ENCODE results near the gene CYP4B1. TPM values are rescaled to one million over a fixed set of nuclear protein-coding genes. Genes with fewer than 3 reads are reported as not detected.

The CYP4B1 gene
- total RNA-seq, 1 experiment from 2014 or later: 3.5 TPM

DNA sequence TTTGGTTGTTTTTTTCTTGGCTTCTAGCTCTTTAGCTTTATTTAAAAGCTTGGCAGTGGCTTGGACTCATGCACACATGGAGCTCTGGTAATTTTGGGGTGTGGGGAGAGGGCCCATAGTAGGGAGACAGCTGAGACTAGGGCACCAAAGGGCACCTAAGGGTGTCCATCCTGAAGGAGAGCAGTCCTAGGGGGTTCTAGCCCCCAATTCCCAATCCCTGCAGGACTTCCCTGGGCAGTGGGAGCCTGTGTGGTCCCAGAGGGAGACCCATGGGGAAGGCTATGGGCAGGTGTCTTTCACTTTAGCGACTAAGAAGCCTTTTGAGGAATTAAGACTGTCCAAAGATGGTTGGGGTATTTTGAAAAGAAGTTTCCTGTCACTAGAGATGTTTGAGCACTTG, 6.9 kb downstream of the CYP4B1 start:
- no peaks in the 10 kb centered on the region for H3K79me2 ChIP-seq (ENCODE audit: low read depth)
- no peaks in the 10 kb centered on the region for H3K36me3 ChIP-seq (ENCODE audit: low read depth)
- no peaks in the 10 kb centered on the region for H4K20me1 ChIP-seq (ENCODE audit: insufficient read depth)
- no peaks in the 10 kb centered on the region for H3K9me2 ChIP-seq (ENCODE audit: insufficient read depth)
- no peaks in the 10 kb centered on the region for H3K27me3 ChIP-seq (ENCODE audit: insufficient read depth, low read depth)
- DNase-seq: no peak
- H3F3A ChIP-seq (ENCODE audit: insufficient read depth, low read depth): peaks cover 28% of the 10 kb centered on the region
- no peak overlapping the region for H3K4me3 ChIP-seq
- ChIA-PET POLR2A (ENCODE audit: unreplicated experiment) (interaction anchor here (1.0 kb wide), 1 partner anchor 48 kb away, joined by 13 read pairs; no protein-coding TSS in a partner anchor), CTCF (interaction anchor here (1.0 kb wide), 1 partner anchor 48 kb away, joined by 3 read pairs; no protein-coding TSS in a partner anchor)
- intact Hi-C loops (cut with micrococcal nuclease; ENCODE audit: unreplicated experiment): no loop called here
- H3K4me2 ChIP-seq: peak overlapping the region; percentile 63
- peak overlapping the region; percentile 73 for H3K27ac ChIP-seq
- no TSS peak for BruUV-seq (replicated peaks)
- H3K9me3 ChIP-seq (ENCODE audit: insufficient read depth, low read depth): peaks cover 6% of the 10 kb centered on the region; the same call in 1 of the 2 replicates
- TF ChIP-seq, protein P1, sequence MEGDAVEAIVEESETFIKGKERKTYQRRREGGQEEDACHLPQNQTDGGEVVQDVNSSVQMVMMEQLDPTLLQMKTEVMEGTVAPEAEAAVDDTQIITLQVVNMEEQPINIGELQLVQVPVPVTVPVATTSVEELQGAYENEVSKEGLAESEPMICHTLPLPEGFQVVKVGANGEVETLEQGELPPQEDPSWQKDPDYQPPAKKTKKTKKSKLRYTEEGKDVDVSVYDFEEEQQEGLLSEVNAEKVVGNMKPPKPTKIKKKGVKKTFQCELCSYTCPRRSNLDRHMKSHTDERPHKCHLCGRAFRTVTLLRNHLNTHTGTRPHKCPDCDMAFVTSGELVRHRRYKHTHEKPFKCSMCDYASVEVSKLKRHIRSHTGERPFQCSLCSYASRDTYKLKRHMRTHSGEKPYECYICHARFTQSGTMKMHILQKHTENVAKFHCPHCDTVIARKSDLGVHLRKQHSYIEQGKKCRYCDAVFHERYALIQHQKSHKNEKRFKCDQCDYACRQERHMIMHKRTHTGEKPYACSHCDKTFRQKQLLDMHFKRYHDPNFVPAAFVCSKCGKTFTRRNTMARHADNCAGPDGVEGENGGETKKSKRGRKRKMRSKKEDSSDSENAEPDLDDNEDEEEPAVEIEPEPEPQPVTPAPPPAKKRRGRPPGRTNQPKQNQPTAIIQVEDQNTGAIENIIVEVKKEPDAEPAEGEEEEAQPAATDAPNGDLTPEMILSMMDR (conservative IDR thresholded peaks at IDR 0.05): no peak
- TF ChIP-seq EZH2 (IDR thresholded peaks at IDR 0.05; ENCODE audit: low read depth): no peak
- H2AFZ ChIP-seq: no peak overlapping the region
- H3K4me1 ChIP-seq (replicated peaks; ENCODE audit: insufficient read depth): peaks cover 51% of the 10 kb centered on the region

DNA sequence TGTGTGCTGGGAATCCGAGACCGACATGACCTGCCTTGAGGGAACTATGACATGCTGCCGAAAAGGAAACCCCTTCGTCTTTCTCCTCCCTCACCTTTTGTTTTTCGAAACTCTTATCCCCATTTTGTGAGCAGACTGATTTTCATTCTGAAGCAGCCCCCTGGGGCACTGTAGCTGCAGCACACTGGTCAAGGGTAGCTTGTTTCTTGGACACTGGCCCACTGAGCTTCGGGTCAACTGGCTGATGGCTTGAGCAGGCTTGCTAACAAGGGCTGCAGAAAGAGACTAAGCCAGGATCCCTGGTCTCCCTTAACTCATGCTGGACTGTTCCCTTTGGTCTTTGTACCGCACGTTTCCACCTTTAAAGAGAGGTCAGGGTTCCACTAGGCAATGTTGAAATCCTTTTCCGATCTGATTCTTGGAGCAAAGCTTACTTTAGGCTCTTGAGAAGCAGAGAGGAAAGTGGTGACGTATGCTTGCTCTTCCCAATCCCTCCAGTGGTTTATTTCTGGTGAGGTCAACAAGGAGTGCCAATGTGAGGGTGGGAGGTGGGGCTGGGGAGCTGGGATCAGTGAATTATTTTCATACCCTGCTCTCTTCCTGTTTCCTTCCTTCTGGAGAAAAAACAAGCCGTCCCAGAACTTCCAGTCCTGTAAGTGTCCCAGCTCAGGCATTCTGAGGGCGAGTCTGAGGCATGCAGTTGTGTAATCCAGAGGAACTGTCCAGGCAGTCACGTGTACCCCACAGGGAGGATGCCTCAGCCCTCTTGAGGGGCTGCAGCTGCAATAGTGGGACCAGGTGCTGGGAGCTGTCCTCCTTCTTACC, 7.6 kb downstream of the CYP4B1 start:
- CTCF ChIA-PET: interaction anchor here (0.5 to 1.0 kb wide), 5 partner anchors 49 to 478 kb away, joined by 3 to 4 read pairs (median 3); no protein-coding TSS in a partner anchor
- TF ChIP-seq EZH2 (IDR thresholded peaks at IDR 0.05; ENCODE audit: low read depth): no peak
- TF ChIP-seq, protein P1 (conservative IDR thresholded peaks at IDR 0.05): no peak
- DNase-seq: peak; percentile 69 to 82

DNA sequence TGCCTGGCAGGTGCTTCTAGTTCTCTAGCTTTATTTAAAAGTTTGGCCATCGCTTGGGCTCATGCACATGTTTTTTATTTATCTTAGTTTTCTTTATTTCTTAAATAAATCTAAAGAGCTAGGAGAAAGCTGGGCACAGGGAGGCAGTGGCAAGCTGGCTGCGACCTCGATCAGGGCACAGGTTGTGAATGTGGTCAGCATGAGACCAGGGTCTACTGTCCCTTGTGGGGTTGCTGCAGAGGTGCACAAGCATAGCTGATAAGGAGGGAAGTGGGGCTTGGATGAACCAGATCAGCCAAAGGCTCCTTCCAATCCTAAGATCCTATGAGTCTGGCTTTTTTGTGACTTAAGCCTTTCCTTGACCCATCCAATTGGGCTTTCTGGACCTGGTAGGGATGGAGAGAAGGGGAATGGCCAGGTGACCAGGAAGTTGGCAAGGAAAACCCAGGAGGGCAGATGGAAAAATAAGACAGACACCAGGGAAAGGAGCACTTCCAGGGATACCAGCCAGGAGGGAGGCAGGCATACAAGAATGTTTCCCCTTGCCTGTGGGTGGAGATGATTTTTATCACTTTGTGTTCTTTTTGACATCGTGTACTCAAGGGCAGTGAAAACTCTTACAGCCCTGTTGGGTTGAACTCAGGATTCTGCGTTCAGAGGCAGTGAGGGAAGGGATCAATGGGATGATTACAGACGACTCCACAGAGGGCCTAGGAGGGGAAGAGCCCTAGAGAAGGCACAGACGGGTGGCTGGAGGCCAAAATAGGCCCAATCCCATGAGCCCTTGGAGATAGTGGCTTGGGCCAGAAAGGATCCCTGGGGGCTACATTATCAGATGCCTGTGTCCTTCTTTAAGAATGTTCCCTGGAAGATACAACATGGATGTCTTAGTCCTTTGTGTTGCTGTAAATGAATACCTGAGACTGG, 8.5 kb downstream of the CYP4B1 start:
- no peaks in the 10 kb centered on the region for H3K9me2 ChIP-seq (ENCODE audit: insufficient read depth)
- ChIA-PET CTCF (interaction anchor here (0.6 to 0.9 kb wide), 2 partner anchors 58 to 332 kb away, joined by 3 read pairs; no protein-coding TSS in a partner anchor), POLR2A (ENCODE audit: unreplicated experiment) (no interaction called here)
- TF ChIP-seq, protein P1 (conservative IDR thresholded peaks at IDR 0.05): no peak
- no peak for TF ChIP-seq EZH2 (IDR thresholded peaks at IDR 0.05; ENCODE audit: low read depth)
- H3K27me3 ChIP-seq (ENCODE audit: insufficient read depth, low read depth): no peaks in the 10 kb centered on the region
- BruUV-seq (replicated peaks): no TSS peak
- intact Hi-C loops (cut with micrococcal nuclease; ENCODE audit: unreplicated experiment): no loop called here
- peaks cover 6% of the 10 kb centered on the region; the same call in 1 of the 2 replicates for H3K9me3 ChIP-seq (ENCODE audit: insufficient read depth, low read depth)
- H2AFZ ChIP-seq: no peak overlapping the region
- no peaks in the 10 kb centered on the region for H3K79me2 ChIP-seq (ENCODE audit: low read depth)
- no peaks in the 10 kb centered on the region for H4K20me1 ChIP-seq (ENCODE audit: insufficient read depth)
- peaks cover 51% of the 10 kb centered on the region for H3K4me1 ChIP-seq (replicated peaks; ENCODE audit: insufficient read depth)
- no peak overlapping the region for H3K4me3 ChIP-seq
- peaks cover 28% of the 10 kb centered on the region for H3F3A ChIP-seq (ENCODE audit: insufficient read depth, low read depth)
- H3K4me2 ChIP-seq: peak overlapping the region; percentile 63; the same call in 1 of the 2 replicates
- no peaks in the 10 kb centered on the region for H3K36me3 ChIP-seq (ENCODE audit: low read depth)
- peak in 1 of 2 experiments; percentile 43 for DNase-seq
- peak overlapping the region; percentile 73; the same call in 1 of the 2 replicates for H3K27ac ChIP-seq

More for the DNA sequence above, 7.6 kb downstream of the CYP4B1 start:
- no peaks in the 10 kb centered on the region for H3K36me3 ChIP-seq (ENCODE audit: low read depth)
- peaks cover 6% of the 10 kb centered on the region; the same call in 1 of the 2 replicates for H3K9me3 ChIP-seq (ENCODE audit: insufficient read depth, low read depth)
- POLR2A ChIA-PET (ENCODE audit: unreplicated experiment): interaction anchor here (1.0 kb wide), 1 partner anchor 49 kb away, joined by 13 read pairs; no protein-coding TSS in a partner anchor
- no peaks in the 10 kb centered on the region for H3K27me3 ChIP-seq (ENCODE audit: insufficient read depth, low read depth)
- no peaks in the 10 kb centered on the region for H4K20me1 ChIP-seq (ENCODE audit: insufficient read depth)
- H3K4me2 ChIP-seq: peak overlapping the region; percentile 63
- H3K4me3 ChIP-seq: no peak overlapping the region
- peaks cover 51% of the 10 kb centered on the region for H3K4me1 ChIP-seq (replicated peaks; ENCODE audit: insufficient read depth)
- BruUV-seq (replicated peaks): TSS peak; percentile 87
- peaks cover 28% of the 10 kb centered on the region for H3F3A ChIP-seq (ENCODE audit: insufficient read depth, low read depth)
- no peaks in the 10 kb centered on the region for H3K79me2 ChIP-seq (ENCODE audit: low read depth)
- no peak overlapping the region for H2AFZ ChIP-seq
- no peaks in the 10 kb centered on the region for H3K9me2 ChIP-seq (ENCODE audit: insufficient read depth)
- intact Hi-C loops (cut with micrococcal nuclease; ENCODE audit: unreplicated experiment): no loop called here
- peak overlapping the region; percentile 73 for H3K27ac ChIP-seq

Data from PC-9 (cell line).